Gastroesophageal sphincter (tissue), 3 donors: ENCODE results near the gene DNAH17.

Experiments
- POLR2A ChIP-seq, 2 donors: fragments of 450-650 bp; IDR thresholded peaks; one replicate each; pipeline ENCODE4 v1.6.1; 2017; ENCODE audit warnings: antibody characterized with exemption in 2 of 2, mild to moderate bottlenecking in 2 of 2, moderate library complexity in 1 of 2
- TF ChIP-seq, protein P1 (sequence below), 4 experiments: fragments of 200-600 bp in 2 of 4; fragments of 450-650 bp in 2 of 4; sonication (generic) in 1 of 4; IDR thresholded peaks; one replicate each; pipeline ENCODE4 v1.5.1; 2017 to 2019; ENCODE audit warnings: antibody characterized with exemption in 4 of 4, mild to moderate bottlenecking in 2 of 4, moderate library complexity in 2 of 4

DNA sequence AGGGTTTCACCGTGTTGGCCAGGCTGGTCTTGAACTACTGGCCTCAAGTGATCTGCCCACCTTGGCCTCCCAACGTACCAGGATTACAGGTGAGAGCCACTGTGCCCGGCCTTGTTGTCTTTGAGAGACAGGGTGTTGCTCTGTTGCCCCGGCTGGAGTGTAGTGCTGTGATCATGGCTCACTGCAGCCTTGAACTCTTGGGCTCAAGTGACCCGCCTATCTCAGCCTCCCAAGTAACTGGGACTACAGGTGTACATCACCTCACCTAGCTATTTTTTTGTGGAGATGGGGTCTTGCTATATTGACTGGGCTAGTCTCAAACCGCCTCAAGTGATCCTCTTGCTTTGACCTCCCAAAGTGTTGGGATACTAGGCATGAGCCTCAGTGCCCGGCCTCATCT lies 130.4 kb downstream of the DNAH17 start:
- TF ChIP-seq, protein P1, sequence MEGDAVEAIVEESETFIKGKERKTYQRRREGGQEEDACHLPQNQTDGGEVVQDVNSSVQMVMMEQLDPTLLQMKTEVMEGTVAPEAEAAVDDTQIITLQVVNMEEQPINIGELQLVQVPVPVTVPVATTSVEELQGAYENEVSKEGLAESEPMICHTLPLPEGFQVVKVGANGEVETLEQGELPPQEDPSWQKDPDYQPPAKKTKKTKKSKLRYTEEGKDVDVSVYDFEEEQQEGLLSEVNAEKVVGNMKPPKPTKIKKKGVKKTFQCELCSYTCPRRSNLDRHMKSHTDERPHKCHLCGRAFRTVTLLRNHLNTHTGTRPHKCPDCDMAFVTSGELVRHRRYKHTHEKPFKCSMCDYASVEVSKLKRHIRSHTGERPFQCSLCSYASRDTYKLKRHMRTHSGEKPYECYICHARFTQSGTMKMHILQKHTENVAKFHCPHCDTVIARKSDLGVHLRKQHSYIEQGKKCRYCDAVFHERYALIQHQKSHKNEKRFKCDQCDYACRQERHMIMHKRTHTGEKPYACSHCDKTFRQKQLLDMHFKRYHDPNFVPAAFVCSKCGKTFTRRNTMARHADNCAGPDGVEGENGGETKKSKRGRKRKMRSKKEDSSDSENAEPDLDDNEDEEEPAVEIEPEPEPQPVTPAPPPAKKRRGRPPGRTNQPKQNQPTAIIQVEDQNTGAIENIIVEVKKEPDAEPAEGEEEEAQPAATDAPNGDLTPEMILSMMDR (IDR thresholded peaks at IDR 0.05): no peak
- TF ChIP-seq POLR2A (IDR thresholded peaks at IDR 0.05): no peak
